Endothelial cell of umbilical vein (primary cell): Measurements from ENCODE around the gene ANAPC7. TPM values are rescaled to one million over a fixed set of nuclear protein-coding genes. Genes with fewer than 3 reads are reported as not detected.

ENCODE experiments used
- BruUV-seq: library from RNA; stranded (reverse); fragments of 400-500 nt; replicated peaks from 2 replicates; lab custom pipeline; 2021; lab: Mats Ljungman, UMichigan
- CTCF ChIA-PET: fragments of 300-600, 350-600 bp; sonication (Branson Sonifier 250); formaldehyde crosslinking; loops from one replicate; lab custom pipeline; 2021; ENCODE audit warnings: antibody characterized with exemption, inconsistent platforms; lab: Charles Lee
- POLR2A ChIA-PET: fragments of 300-600, 350-600 bp; sonication (Branson Sonifier 250); formaldehyde crosslinking; loops from one replicate; lab custom pipeline; 2021; ENCODE audit warnings: antibody characterized with exemption, inconsistent platforms; lab: Charles Lee
- DNase-seq: peaks from one replicate; pipeline ENCODE4 v3.0.0-alpha.2; 2011; ENCODE audit warnings: low read depth, low spot score
- FAIRE-seq: peaks from 2 replicates; lab custom pipeline; 2011; peaks lifted over from hg19 to GRCh38; lab: Jason Lieb, UNC
- H2AFZ ChIP-seq: 2 replicates; pipeline ENCODE4 v1.6.0; 2012; ENCODE audit warnings: low read depth, low read length, control low read depth, inconsistent platforms
- H3K27ac ChIP-seq: 2 replicates; pipeline ENCODE4 v1.5.1; 2011; ENCODE audit warnings: low read depth, mild to moderate bottlenecking, control low read depth, low read length, moderate library complexity; ENCODE audit not compliant: insufficient read depth
- H3K27me3 ChIP-seq, 2 experiments: 2 replicates each; pipeline versions ENCODE4 v1.6.0 to v1.6.1; 2011; ENCODE audit warnings: low read length in 2 of 2, mixed read lengths in 1 of 2; ENCODE audit not compliant: control insufficient read depth in 2 of 2, insufficient read depth in 2 of 2
- H3K36me3 ChIP-seq, 2 experiments: 2 replicates in 1 of 2; 3 replicates in 1 of 2; pipeline ENCODE4 v1.5.1; 2011; ENCODE audit warnings: low read length in 2 of 2, mild to moderate bottlenecking in 1 of 2, moderate library complexity in 1 of 2; ENCODE audit not compliant: control insufficient read depth in 2 of 2, insufficient read depth in 2 of 2; ENCODE audit errors: extremely low read depth in 1 of 2
- H3K4me1 ChIP-seq: 3 replicates; pipeline ENCODE4 v1.5.1; 2011; ENCODE audit warnings: mild to moderate bottlenecking, low read length; ENCODE audit not compliant: control insufficient read depth, insufficient read depth; ENCODE audit errors: extremely low read depth
- H3K4me2 ChIP-seq: 2 replicates; pipeline ENCODE4 v1.6.1; 2011; ENCODE audit warnings: low read length, control low read depth, mixed read lengths; ENCODE audit not compliant: insufficient read depth
- H3K4me3 ChIP-seq, 3 experiments: fragments of 200-600 bp in 1 of 3; sonication (generic), shearing (Covaris generic) in 1 of 3; replicated peaks in 1 of 3; 2 replicates each; pipeline ENCODE4 v1.5.1; 2011 to 2016; ENCODE audit warnings: control low read depth in 3 of 3, low read length in 3 of 3, mild to moderate bottlenecking in 2 of 3, inconsistent platforms in 1 of 3, low read depth in 1 of 3, moderate library complexity in 1 of 3; ENCODE audit not compliant: insufficient read depth in 1 of 3
- H3K79me2 ChIP-seq: 2 replicates; pipeline ENCODE4 v1.6.0; 2012; ENCODE audit warnings: low read length, inconsistent platforms; ENCODE audit not compliant: control insufficient read depth, insufficient read depth
- H3K9ac ChIP-seq: replicated peaks from 2 replicates; pipeline ENCODE3; 2011; ENCODE audit warnings: low read length, control low read depth; ENCODE audit not compliant: insufficient read depth; ENCODE audit errors: extremely low read depth
- H3K9me1 ChIP-seq: replicated peaks from 3 replicates; pipeline ENCODE4 v1.6.0; 2011; ENCODE audit warnings: mild to moderate bottlenecking, low read length; ENCODE audit not compliant: control insufficient read depth, insufficient read depth; ENCODE audit errors: extremely low read depth
- H3K9me3 ChIP-seq: replicated peaks from 2 replicates; pipeline ENCODE4 v1.5.1; 2012; ENCODE audit warnings: low read length, inconsistent platforms; ENCODE audit not compliant: control insufficient read depth, insufficient read depth
- H4K20me1 ChIP-seq: replicated peaks from 2 replicates; pipeline ENCODE3; 2011; ENCODE audit warnings: mild to moderate bottlenecking, low read length; ENCODE audit not compliant: control insufficient read depth, insufficient read depth; ENCODE audit errors: extremely low read depth
- CTCF ChIP-seq, 2 donors: IDR thresholded peaks; 1 replicate in 1 of 2; 2 replicates in 1 of 2; pipeline ENCODE4 v1.5.1; 2011; ENCODE audit warnings: low read length in 2 of 2, mild to moderate bottlenecking in 2 of 2, moderate library complexity in 2 of 2, control low read depth in 1 of 2, inconsistent platforms in 1 of 2, low read depth in 1 of 2; ENCODE audit not compliant: insufficient read depth in 1 of 2; ENCODE audit errors: extremely low read depth in 1 of 2
- EZH2 ChIP-seq: IDR thresholded peaks from 2 replicates; pipeline ENCODE4 v1.6.1; 2012; ENCODE audit warnings: borderline replicate concordance, low read depth, mild to moderate bottlenecking, moderate library complexity, low read length, inconsistent platforms; ENCODE audit not compliant: severe bottlenecking
- FOS ChIP-seq: IDR thresholded peaks from 2 replicates; pipeline ENCODE4 v1.6.1; 2011; ENCODE audit warnings: mild to moderate bottlenecking, low read length, moderate library complexity, borderline replicate concordance; ENCODE audit not compliant: insufficient read depth
- GATA2 ChIP-seq: IDR thresholded peaks from 2 replicates; pipeline ENCODE4 v1.7.0; 2011; ENCODE audit warnings: low read depth, mild to moderate bottlenecking, moderate library complexity, mixed read lengths, low read length; ENCODE audit not compliant: insufficient read length, insufficient read depth
- JUN ChIP-seq: IDR thresholded peaks from 2 replicates; pipeline ENCODE4 v1.6.1; 2011; ENCODE audit warnings: borderline replicate concordance, low read depth; ENCODE audit not compliant: insufficient read length, insufficient read depth
- MAX ChIP-seq: IDR thresholded peaks from 2 replicates; pipeline ENCODE4 v1.6.1; 2011; ENCODE audit not compliant: insufficient read depth, insufficient read length
- MYC ChIP-seq: IDR thresholded peaks from one replicate; pipeline ENCODE4 v1.6.1; 2011; ENCODE audit warnings: mild to moderate bottlenecking, low read depth, low read length
- POLR2A ChIP-seq: IDR thresholded peaks from 2 replicates; pipeline ENCODE4 v1.6.1; 2012; ENCODE audit warnings: low read depth, mild to moderate bottlenecking, control low read depth, low read length
- POLR2AphosphoS5 ChIP-seq: IDR thresholded peaks from 2 replicates; pipeline ENCODE4 v1.6.1; 2012; ENCODE audit warnings: low read depth, mild to moderate bottlenecking, control low read depth, low read length, moderate library complexity; ENCODE audit not compliant: insufficient read depth
- dilution Hi-C: fragments of 300-500 bp; cut with MboI; formaldehyde crosslinking; loops from one replicate; pipeline ENCODE4 v1.15.0; 2019; ENCODE audit warnings: low sequenced_read_pairs; ENCODE audit not compliant: extremely low pct_ligation_motif_present
- intact Hi-C: fragments of 100-400 bp; cut with micrococcal nuclease; formaldehyde crosslinking; loops from one replicate; pipeline ENCODE4 v1.10.0; 2022
- polyA plus RNA-seq, 4 experiments: library from polyadenylated mRNA; depleted of rRNA in 3 of 4; stranded (reverse) in 3 of 4; unstranded in 1 of 4; fragments of >200 nt; gene quantifications; 2 replicates each; pipeline versions ENCODE4 v1.2.1 to v1.2.3, GENCODE V29; 2011 to 2012; ENCODE audit warnings: missing spikeins in 1 of 4
- total RNA-seq: library from RNA; stranded (reverse); gene quantifications from 2 replicates; pipeline ENCODE4 v1.2.3, GENCODE V29; 2021

ANAPC7 gene
- total and polyA plus RNA-seq, 2 donors (not counting 3 experiments of a cell fraction or from before 2014, with no cell fraction given), result 54.2 to 89.0 TPM

- dilution Hi-C loops (no loop called here), intact Hi-C loops (no loop called here)
- H3K36me3 ChIP-seq, result peaks cover 4 to 6% of the 10 kb centered on the region in 2 experiments
- H4K20me1 ChIP-seq, result no peaks in the 10 kb centered on the region
- no peaks in the 10 kb centered on the region for H3K9me3 ChIP-seq
- POLR2A ChIA-PET, result no interaction called here
- TF ChIP-seq FOS, result no peak
- no peak for TF ChIP-seq EZH2
- TF ChIP-seq POLR2AphosphoS5, result no peak
- no peak for TF ChIP-seq JUN
- no peak for TF ChIP-seq MAX
- TF ChIP-seq POLR2A, result no peak
- TF ChIP-seq MYC, result no peak
- no peak for TF ChIP-seq CTCF (IDR thresholded peaks at IDR 0.05; ENCODE audit: extremely low read depth in 1 of 2, insufficient read depth in 1 of 2, low read depth in 1 of 2, low read length in 2 of 2)
- no peak for TF ChIP-seq GATA2
- FAIRE-seq (no peak), DNase-seq (no peak)
- no peak overlapping the region for H3K4me3 ChIP-seq
- no peak overlapping the region for H2AFZ ChIP-seq
- no peaks in the 10 kb centered on the region for H3K9me1 ChIP-seq
- no peaks in the 10 kb centered on the region for H3K79me2 ChIP-seq
- no TSS peak for BruUV-seq
- CTCF ChIA-PET, result interaction anchor here (2.2 to 4.6 kb wide), 3 partner anchors 8 to 65 kb away, joined by 6 to 19 read pairs (median 12); no protein-coding TSS in a partner anchor
- H3K9ac ChIP-seq, result no peak overlapping the region
- no peak overlapping the region for H3K27ac ChIP-seq
- no peaks in the 10 kb centered on the region for H3K27me3 ChIP-seq
- no peak overlapping the region for H3K4me2 ChIP-seq
- no peaks in the 10 kb centered on the region for H3K4me1 ChIP-seq
Observed at GRCh38 chr12:110366321-110367142, 37.0 kb downstream of the ANAPC7 start.
